ENCODE measurements around the gene PGAP2.

PGAP2 gene

DNA sequence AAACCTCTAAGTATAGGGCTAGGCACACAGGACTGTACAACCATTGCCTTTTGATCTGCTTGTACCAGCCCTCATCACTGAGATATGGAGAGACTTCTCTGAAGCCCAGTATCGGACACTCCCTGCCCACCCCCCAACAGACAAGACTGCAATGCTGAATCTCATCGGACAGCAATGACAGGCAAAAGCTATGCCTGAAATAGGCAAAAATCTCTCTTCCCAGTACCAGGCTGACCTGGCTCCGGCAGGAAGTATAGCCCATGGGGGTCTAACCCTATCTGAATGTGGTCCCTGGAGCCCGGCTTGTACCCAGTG is 25.9 kb downstream of the PGAP2 start:
- DNase-seq: no peak

DNA sequence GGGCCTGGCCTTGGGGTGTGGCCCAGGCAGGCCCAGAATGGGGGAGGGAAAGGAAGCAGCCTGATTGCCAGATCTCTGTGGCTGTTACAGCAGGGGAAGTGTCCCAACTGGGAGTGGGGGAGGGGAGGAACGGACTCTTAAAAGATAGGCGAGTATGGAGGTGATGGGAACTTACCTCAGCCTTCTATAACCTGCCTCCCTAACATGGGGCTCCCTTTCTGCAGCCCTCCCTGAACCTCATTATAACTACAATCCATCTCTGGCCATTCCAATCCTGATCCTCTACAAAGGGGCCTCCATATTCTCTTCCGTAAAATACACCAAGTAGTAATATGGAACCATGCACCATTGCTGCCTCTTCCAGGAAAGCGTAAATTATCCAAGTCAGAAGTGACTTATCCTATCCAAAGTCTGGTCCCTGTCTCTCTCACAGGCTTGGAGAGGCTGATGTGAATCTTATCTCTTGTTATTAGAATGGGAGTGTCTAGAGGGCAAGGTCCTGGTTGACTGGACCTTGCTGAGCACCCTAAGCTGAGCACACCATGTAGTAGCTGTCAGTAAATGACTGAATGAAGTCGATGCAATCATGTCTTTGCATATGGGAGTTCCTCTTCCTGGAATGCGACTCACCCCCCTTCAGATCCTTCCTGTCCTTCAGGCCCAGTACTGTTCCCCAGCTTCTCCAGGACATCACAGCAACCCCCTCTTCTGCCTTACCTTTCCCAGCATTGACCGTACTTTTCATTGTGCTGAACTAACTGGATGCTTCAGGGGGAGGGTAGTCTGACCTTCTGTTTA is 26.5 kb downstream of the PGAP2 start:
- no peak for DNase-seq

GRCh38 chr11:3835751-3836150 is 27.4 kb downstream of the PGAP2 start:
- DNase-seq: no peak

DNA sequence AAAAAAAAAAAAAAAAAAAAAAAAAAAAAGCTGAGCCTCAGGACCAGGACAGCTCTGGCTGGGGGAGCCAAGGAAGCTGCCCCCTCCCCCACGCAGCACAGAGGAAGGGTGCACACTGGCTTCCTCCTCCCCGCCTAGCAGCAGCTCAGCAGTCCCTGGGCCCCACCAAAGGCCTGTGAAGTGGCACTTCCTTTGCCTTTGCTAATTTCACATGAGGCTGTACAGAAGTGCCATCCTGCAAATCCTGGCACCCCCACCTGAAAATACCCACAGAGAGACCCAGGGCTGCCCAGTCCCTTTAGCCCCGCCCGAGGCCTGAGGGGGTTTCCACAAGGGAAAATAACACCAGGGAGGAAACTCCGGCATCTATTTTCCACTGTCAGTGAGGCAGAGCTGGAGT is 28.5 kb downstream of the PGAP2 start:
- DNase-seq: no peak

GRCh38 chr11:3837793-3838192 is 29.4 kb downstream of the PGAP2 start:
- DNase-seq: no peak

GRCh38 chr11:3838504-3838903 is 30.1 kb downstream of the PGAP2 start:
- DNase-seq: no peak

- peak; percentile 45 for DNase-seq
Observed at GRCh38 chr11:3840004-3840869, 31.9 kb downstream of the PGAP2 start.

GRCh38 chr11:3840870-3841425 is 32.6 kb downstream of the PGAP2 start, which contains the start of gene RHOG:
RHOG (minus strand) TSS chr11:3840959; CDS start chr11:3828138, 12,821 bp downstream.
- peak; percentile 45 for DNase-seq

GRCh38 chr11:3841426-3842350 is 33.3 kb downstream of the PGAP2 start:
- peak; percentile 46 for DNase-seq

GRCh38 chr11:3843326-3843725 is 35.0 kb downstream of the PGAP2 start:
- DNase-seq: no peak

GRCh38 chr11:3845246-3845645 is 36.9 kb downstream of the PGAP2 start:
- DNase-seq: no peak

DNA sequence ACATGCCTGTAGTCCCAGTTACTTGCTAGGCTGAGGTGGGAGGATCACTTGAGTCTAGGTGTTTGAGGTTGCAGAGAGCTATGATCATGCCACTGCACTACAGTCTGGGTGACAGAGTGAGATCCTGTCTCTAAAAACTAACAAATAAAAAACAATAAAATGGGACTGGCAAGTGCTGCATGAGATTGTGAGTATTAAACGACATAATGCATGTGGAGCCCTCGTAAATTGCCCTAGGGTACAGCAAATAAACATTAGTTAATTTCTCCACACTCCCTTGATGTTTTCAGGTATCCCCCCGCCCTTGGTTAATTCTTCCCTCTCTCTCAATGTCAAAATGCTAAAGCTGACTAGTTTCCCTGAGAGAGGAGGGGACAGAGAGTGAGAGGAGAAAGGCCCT is 37.3 kb downstream of the PGAP2 start:
- no peak for DNase-seq

DNA sequence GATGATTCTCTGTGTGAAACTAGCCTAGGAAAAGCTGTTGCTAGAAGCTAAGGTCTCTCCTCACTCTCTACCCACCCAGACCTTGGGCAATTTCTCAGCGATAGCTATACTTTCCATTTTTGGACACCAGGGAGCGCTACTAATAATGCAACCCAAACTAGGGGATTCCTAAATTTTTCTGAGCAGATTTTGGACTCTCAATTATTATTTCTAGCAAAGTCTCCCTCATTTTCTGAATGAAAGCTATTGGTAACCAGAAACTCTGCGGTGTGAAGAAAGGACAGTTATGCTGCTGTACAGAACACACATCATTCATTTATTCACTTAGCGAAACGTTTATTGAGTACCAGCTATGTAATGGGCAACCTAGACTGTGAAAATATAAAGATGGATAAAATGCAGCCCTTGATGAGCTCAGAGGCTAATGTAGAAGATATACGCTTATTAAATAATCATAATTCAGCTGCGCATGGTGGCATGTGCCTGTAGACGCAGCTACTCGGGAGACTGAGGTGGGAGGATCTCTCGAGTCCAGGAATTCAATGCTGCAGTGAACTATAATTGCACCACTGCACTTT is 41.0 kb downstream of the PGAP2 start:
- no peak for DNase-seq

- DNase-seq: no peak
Observed at GRCh38 chr11:3853545-3853842, 45.1 kb downstream of the PGAP2 start.

DNA sequence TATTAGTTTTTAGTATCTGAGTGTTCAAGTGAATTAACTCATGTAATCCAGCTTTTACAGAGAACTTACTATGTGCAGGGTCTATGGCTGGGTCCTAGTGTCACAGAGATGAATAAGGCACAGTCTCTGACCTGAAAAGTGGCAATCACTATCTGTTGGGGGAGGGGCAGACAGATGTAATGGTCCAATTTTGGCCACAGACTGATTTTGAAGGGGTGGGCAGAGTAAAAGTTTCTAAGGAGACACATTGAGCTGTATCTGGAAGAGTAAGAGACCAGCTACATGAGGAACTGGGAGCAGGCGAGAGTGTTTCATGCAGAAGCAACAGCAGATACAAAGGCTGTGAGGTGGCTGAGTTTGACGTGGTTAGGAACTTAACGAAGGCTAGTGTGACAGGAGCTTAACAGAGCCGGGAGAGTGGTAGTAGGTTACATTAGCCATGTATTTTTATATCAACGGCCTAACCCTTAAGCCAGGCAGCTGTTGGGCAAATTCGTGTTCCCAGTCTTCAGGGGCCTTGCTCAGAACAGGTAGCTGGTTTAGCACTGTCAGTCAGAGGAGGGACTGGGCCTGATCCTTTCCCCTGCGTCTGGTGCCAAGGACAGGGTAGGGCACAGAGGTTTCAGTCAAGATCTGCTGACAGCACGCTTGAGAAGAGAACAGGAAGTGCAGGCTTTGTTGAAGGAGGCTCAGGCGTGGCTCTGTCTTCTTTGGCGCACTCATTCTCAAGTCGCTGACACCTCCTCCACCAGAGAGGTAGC is 45.7 kb downstream of the PGAP2 start:
- DNase-seq: peak; percentile 66

DNA sequence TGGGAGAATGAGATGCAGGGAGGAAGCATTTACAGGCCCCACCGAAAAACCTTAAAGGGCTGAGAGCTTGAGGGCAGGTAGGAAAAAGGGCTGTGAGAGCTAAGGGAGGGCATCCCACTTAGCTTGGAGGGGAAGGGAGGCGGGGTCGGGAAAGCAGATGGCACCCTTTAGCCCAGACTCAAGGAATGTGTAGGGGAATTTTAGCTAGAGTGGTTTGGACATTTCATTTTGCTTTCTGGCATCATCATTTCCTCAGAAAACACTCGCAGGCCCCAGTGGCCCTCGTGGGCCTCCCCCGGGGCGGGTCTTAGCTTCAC is 46.3 kb downstream of the PGAP2 start:
- DNase-seq: no peak

- peak; percentile 89 for DNase-seq
Observed at GRCh38 chr11:3854977-3855807, 46.8 kb downstream of the PGAP2 start, which contains the start of gene STIM1. STIM1 (plus strand) TSS chr11:3855664; CDS start chr11:3856271, 607 bp downstream.

DNA sequence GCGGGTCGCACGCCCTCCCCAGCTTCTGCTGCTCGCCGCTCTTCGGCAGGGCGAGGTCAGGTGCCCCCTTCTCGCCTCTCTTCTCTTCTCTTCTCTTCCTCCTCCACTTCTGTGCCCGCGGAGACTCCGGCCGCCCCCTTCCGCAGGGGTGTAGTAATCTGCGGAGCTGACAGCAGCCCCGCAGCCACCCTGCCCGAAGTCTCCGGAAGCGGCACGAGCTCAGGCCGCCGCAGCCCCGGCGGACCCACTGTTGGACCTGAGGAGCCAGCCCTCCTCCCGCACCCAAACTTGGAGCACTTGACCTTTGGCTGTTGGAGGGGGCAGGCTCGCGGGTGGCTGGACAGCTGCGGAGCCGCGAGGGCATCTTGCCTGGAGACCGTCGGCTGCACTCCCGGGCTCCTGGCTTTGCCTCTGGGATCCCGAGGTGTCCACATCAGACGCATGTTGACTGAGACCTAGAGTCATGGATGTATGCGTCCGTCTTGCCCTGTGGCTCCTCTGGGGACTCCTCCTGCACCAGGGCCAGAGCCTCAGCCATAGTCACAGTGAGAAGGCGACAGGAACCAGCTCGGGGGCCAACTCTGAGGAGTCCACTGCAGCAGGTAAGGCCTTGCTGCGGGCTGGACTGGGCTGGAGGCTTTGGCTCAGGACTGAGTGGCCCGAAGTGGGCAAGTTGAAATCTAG is 47.6 kb downstream of the PGAP2 start:
- DNase-seq: no peak

- DNase-seq: no peak
Observed at GRCh38 chr11:3856856-3857553, 48.6 kb downstream of the PGAP2 start.

DNA sequence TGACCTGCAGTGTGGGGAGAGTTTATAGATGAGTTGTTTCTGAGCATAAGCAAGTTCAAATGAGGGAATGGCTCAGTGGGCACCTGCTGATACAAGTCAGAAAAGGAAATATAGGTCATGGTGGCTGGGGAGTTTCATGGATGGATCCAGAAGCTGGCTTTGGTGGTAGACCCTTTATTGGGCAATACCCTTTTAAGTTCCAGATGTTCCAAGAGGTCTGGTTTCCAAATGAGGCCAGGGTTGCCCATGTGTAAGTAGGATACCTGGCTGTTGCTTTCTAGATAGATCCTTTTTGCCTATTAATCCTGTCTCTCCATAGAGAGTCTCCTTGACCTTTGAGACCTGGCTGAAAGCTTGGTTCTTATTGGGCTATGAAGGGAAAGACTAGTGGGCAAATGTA is 49.3 kb downstream of the PGAP2 start:
- DNase-seq: no peak

All from DMS79 treated with DMSO at 0.1 percent for 48 hours (cell line).